Measurements from ENCODE around the gene HAS3.

DNA sequence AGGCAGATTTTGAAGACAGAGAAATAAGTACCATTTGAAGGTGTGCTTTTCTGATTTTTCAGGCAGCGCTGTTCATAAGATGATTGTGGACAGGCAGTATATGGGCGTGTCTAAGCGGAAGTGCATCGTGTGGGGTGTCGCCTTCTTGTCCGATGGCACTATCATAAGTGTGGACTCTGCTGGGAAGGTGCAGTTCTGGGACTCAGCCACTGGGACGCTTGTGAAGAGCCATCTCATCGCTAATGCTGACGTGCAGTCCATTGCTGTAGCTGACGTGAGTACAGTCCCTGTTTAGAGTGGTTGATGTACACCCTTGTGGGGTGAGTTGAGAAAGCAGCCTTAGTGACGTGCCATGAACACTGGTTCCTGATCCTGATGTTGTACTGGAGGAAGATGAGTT is 37.7 kb downstream of the HAS3 start:
- TF ChIP-seq, protein P1, sequence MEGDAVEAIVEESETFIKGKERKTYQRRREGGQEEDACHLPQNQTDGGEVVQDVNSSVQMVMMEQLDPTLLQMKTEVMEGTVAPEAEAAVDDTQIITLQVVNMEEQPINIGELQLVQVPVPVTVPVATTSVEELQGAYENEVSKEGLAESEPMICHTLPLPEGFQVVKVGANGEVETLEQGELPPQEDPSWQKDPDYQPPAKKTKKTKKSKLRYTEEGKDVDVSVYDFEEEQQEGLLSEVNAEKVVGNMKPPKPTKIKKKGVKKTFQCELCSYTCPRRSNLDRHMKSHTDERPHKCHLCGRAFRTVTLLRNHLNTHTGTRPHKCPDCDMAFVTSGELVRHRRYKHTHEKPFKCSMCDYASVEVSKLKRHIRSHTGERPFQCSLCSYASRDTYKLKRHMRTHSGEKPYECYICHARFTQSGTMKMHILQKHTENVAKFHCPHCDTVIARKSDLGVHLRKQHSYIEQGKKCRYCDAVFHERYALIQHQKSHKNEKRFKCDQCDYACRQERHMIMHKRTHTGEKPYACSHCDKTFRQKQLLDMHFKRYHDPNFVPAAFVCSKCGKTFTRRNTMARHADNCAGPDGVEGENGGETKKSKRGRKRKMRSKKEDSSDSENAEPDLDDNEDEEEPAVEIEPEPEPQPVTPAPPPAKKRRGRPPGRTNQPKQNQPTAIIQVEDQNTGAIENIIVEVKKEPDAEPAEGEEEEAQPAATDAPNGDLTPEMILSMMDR (IDR thresholded peaks at IDR 0.05) = no peak
- no peak for TF ChIP-seq POLR2A (IDR thresholded peaks at IDR 0.05)
- no peak for TF ChIP-seq POLR2AphosphoS5 (IDR thresholded peaks at IDR 0.05)
